Activated CD4-positive, alpha-beta T cell treated with anti-CD3 and anti-CD28 coated beads, Interleukin-10, Interleukin-2, amounts not matched to agents 100 ng/mL and 50 ng/mL, durations not matched to agents 16 hours and 8 hours (primary cell): ENCODE measurements around the gene APBA3.

Experiments
- DNase-seq: peaks from one replicate; pipeline ENCODE4 v3.0.0-alpha.2; 2020

The APBA3 gene

GRCh38 chr19:3745363-3746045 is 16.0 kb downstream of the APBA3 start:
- DNase-seq: no peak

- DNase-seq: peak; percentile 8
These were observed 18.0 kb downstream of the APBA3 start for GRCh38 chr19:3743486-3743885.

GRCh38 chr19:3740431-3740830 is 21.1 kb downstream of the APBA3 start:
- no peak for DNase-seq

GRCh38 chr19:3738477-3739220 is 22.8 kb downstream of the APBA3 start:
- DNase-seq: no peak

- DNase-seq: no peak
These were observed 23.8 kb downstream of the APBA3 start for GRCh38 chr19:3737487-3738205.

GRCh38 chr19:3736106-3736724 is 25.3 kb downstream of the APBA3 start:
- no peak for DNase-seq

- no peak for DNase-seq
These were observed 27.2 kb downstream of the APBA3 start for GRCh38 chr19:3734310-3734600.

- no peak for DNase-seq
These were observed 27.8 kb downstream of the APBA3 start for GRCh38 chr19:3733549-3734309.

- no peak for DNase-seq
These were observed 29.4 kb downstream of the APBA3 start for GRCh38 chr19:3732108-3732507.

GRCh38 chr19:3730457-3730958 is 31.0 kb downstream of the APBA3 start:
- no peak for DNase-seq

GRCh38 chr19:3725640-3726310 is 35.7 kb downstream of the APBA3 start:
- DNase-seq: no peak

GRCh38 chr19:3725121-3725520 is 36.4 kb downstream of the APBA3 start:
- DNase-seq: no peak

- DNase-seq: no peak
These were observed 37.6 kb downstream of the APBA3 start for GRCh38 chr19:3723883-3724282.

GRCh38 chr19:3723110-3723488 is 38.4 kb downstream of the APBA3 start:
- DNase-seq: no peak

- no peak for DNase-seq
These were observed 38.9 kb downstream of the APBA3 start for GRCh38 chr19:3722443-3723109.

GRCh38 chr19:3721887-3722442 is 39.5 kb downstream of the APBA3 start:
- no peak for DNase-seq

GRCh38 chr19:3721131-3721886 is 40.2 kb downstream of the APBA3 start:
- peak; percentile 83 for DNase-seq

- DNase-seq: no peak
These were observed 41.1 kb downstream of the APBA3 start for GRCh38 chr19:3720349-3720917.

- DNase-seq: no peak
These were observed 41.6 kb downstream of the APBA3 start for GRCh38 chr19:3719868-3720267.

- no peak for DNase-seq
These were observed 45.3 kb downstream of the APBA3 start for GRCh38 chr19:3716147-3716668.
